Stimulated activated naive CD8-positive, alpha-beta T cell treated with anti-CD3 and anti-CD28 coated beads, Interleukin-15, amount 100 ng/mL, for 72 hours (primary cell): ENCODE measurements around the gene GDPD2.

Experiments used
- ATAC-seq: fragments of 150-1000 bp; cut with Tn5 transposase; 2 replicates; pipeline ENCODE4 v1.10.0; 2021; ENCODE audit warnings: mild to moderate bottlenecking, moderate library complexity
- DNase-seq, 2 donors: peaks; one replicate each; pipeline ENCODE4 v3.0.0; 2021 to 2022
- H3K27ac Mint-ChIP-seq, 2 donors: one replicate each; pipeline ENCODE4 v1.8.0; 2022; ENCODE audit warnings: mild to moderate bottlenecking in 2 of 2, mixed read lengths in 2 of 2, moderate library complexity in 2 of 2
- H3K27me3 Mint-ChIP-seq: one replicate; pipeline ENCODE4 v1.8.0; 2022; ENCODE audit warnings: mixed read lengths
- H3K4me1 Mint-ChIP-seq: one replicate; pipeline ENCODE4 v1.8.0; 2022; ENCODE audit warnings: mild to moderate bottlenecking, mixed read lengths
- H3K4me3 Mint-ChIP-seq, 2 donors: one replicate each; pipeline ENCODE4 v1.8.0; 2022; ENCODE audit warnings: mild to moderate bottlenecking in 2 of 2, mixed read lengths in 2 of 2, moderate library complexity in 1 of 2
- H3K9me3 Mint-ChIP-seq, 2 donors: one replicate each; pipeline ENCODE4 v1.8.0; 2022; ENCODE audit warnings: mixed read lengths in 2 of 2

GDPD2 gene

DNA sequence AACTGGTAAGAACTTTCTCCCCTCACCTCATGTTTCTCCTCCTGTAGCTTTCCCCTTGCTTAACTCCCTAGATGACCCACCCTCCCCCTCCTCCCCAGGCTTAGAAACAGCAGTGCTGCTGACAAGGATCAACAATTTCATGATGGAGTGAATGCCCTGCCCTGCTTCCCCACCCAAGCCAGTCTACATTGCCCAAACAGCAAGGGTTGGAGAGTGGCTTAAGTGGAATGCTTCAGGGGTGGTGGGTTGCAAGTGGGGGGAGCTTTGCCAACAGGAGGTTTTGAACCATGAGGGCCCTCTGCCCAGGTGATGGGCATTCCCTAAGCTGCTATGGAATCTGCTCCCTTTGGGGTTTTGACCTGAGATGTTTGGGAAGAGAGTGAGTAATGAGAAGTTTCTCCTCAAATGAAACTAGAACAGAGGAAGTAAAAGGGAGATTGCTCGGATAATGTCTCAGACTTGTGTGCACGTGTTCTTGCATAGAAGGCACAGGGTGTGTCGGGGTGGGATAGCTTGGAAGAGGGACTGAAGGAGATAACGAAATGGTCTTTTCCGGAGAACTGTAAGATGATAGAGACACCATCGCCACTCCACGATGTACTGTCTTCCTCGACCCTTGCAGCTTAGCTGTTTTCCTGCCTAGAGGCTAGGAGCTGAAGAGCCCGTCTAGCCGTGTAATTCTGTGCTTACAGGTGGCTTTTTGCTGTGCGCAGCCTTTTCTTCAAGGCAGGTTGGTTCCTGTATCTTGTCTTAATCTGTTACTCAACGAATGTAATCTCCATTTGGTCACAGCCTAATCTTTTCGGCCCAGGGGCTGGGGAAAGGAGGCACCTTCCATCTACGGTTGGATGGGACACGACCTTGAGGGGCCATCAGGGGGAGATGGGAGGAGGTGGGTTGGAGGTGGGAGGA lies 10.1 kb downstream of the GDPD2 start:
- DNase-seq (no peak), ATAC-seq (no peak)
- Mint-ChIP-seq H3K27me3 (peaks cover 17% of the 10 kb centered on the region), H3K27ac (peak overlapping the region in 1 of 2 donors; percentile 95), H3K4me1 (peaks cover 21% of the 10 kb centered on the region), H3K9me3 (no peaks in the 10 kb centered on the region), H3K4me3 (peak overlapping the region; percentile 88 to 92)

DNA sequence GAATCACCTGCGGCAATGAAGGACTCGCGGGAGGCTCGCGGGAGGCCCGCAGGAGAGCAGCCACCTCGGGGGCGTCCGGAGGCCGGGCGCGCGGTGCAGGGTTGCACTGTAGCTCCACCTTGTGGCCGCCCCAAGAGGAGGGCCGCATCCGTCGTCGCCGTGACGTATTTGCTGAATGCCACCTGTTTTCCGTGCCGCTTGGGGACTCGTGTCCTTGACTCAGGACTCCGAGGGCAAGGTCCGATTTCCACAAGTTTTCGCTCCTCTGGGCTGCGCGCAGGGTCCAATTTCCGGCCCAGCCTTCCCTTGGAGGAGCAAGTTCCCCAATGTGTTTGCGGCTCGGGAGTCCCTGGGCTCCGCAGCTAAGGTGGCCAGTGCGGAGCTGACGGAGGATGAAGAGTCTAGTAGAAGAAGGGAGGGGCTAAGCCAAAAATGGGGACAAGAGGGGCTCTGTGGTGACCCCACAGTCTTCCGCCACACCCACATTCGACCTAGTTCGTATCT lies 10.8 kb downstream of the GDPD2 start:
- no peaks in the 10 kb centered on the region for H3K9me3 Mint-ChIP-seq
- peak overlapping the region; percentile 94 to 95 for H3K27ac Mint-ChIP-seq
- ATAC-seq (peak; percentile 82), DNase-seq (peak; percentile 72 to 79)
- peaks cover 20% of the 10 kb centered on the region for H3K27me3 Mint-ChIP-seq
- H3K4me1 Mint-ChIP-seq = peaks cover 28% of the 10 kb centered on the region
- peak overlapping the region; percentile 88 to 92 for H3K4me3 Mint-ChIP-seq

DNA sequence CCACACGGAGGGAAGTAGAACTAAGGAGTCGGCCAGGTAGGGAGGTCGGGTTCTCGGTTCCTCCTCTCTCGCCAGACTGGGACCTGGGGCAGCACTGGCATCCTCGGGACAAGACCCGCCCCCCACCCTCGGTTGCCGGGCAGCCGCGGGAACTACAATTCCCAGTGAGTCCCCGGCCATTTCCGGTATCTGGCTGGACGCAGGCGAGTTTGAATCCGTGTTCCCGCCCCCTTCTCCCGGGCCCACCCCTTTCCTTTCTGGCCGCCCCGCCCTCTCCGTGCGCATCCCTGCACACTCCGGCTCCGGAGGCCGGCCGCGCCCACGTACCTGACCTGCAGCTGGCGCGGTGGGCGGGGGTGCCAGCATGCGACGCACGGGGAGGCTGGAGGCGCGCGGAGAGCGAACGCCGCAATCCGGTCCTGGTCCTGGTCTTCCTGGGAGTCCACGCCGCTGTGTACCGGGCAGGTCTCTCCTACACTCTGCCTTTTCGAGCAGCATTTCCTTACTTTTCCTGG lies 11.3 kb downstream of the GDPD2 start:
- Mint-ChIP-seq H3K27ac (peak overlapping the region; percentile 94 to 95), H3K9me3 (no peaks in the 10 kb centered on the region), H3K4me1 (peaks cover 33% of the 10 kb centered on the region)

DNA sequence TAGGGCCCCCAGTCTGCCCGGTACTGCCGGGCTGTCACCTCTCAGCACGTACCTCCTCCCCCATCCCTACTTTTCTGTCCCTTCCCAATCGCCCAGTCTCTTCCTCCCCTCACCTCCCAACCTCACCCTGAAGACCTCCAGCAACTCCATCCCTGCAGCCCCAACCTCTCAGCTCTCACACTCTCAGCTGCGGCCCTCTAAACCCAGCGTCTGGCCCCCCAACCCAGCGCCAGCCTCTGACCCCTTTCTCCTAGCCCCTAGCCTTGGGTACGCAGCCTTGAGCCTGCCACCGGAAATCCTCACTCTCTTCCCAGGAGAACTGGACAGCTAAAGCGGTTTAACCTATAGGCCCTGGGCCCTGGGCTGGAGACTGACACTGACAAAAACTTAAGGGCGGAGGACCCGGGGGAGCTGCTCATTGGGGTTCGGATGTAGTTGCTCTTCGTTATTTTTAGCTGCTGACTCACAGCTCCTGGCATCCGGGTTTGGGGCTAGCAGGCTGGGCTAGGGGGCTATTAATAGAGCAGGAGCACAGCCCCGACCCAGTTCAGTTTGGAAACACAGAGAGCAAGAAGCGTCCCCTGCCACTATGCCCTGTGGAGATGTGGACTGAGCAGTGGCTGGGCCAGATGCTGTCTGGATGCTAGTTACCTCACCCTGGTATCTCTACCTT lies 11.9 kb downstream of the GDPD2 start:
- ATAC-seq (peak; percentile 1), DNase-seq (no peak)
- H3K4me1 Mint-ChIP-seq = peaks cover 34% of the 10 kb centered on the region
- H3K27me3 Mint-ChIP-seq = peaks cover 20% of the 10 kb centered on the region
- H3K4me3 Mint-ChIP-seq = peak overlapping the region; percentile 88 to 92
- H3K27ac Mint-ChIP-seq = peak overlapping the region; percentile 58 to 76
- no peaks in the 10 kb centered on the region for H3K9me3 Mint-ChIP-seq

More for the DNA sequence above, 11.3 kb downstream of the GDPD2 start:
- ATAC-seq (peak; percentile 62), DNase-seq (peak in 1 of 2 donors; percentile 50)
- Mint-ChIP-seq H3K27me3 (peaks cover 20% of the 10 kb centered on the region), H3K4me3 (peak overlapping the region; percentile 88 to 92)

DNA sequence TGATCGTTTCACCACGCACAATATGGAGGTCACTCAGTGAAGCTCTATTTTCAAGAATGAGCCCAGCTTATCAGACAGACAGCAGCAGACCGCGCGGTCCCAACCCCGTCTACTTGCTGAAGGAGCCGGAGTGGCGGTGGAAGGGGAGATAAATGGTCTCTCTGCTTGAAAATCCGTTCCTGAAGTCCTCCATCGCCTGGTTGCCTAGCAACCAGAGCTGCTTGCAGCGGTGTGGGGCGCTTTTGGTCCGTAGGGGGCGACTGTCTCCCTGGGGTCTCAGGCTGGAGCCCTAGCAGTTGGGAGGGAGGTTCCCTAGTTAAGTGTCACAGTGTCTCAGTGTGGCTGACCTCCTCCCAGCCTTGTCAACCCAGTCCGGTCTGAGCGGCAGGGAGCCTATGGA lies 13.2 kb downstream of the GDPD2 start:
- no peak overlapping the region for H3K27ac Mint-ChIP-seq
- peak in 1 of 2 donors; percentile 30 for DNase-seq
- H3K27me3 Mint-ChIP-seq = peaks cover 31% of the 10 kb centered on the region
- H3K4me1 Mint-ChIP-seq = peaks cover 34% of the 10 kb centered on the region
- H3K4me3 Mint-ChIP-seq = no peak overlapping the region
- no peaks in the 10 kb centered on the region for H3K9me3 Mint-ChIP-seq
- no peak for ATAC-seq

DNA sequence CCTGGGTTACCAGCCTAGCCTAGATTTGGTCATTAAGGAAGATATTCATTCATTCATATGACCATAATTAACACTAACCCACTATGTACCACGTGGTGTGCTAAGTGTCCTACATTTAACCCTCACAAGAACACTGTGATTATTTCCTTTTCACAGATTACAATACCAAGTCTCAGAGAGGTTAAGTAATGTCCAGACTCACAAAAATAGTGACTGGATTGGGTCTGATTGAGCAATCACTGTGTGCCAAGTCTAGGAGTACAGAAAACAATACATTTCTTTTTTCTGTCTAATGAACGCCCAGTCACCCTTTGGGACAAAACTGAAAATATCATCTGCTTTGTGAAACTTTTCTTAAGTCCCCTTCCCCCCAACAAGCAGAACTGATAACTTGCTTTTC lies 13.9 kb downstream of the GDPD2 start:
- ATAC-seq (no peak), DNase-seq (no peak)
- H3K4me1 Mint-ChIP-seq = peaks cover 34% of the 10 kb centered on the region
- no peak overlapping the region for H3K27ac Mint-ChIP-seq
- H3K4me3 Mint-ChIP-seq = no peak overlapping the region
- H3K27me3 Mint-ChIP-seq = peaks cover 37% of the 10 kb centered on the region
- H3K9me3 Mint-ChIP-seq = no peaks in the 10 kb centered on the region

DNA sequence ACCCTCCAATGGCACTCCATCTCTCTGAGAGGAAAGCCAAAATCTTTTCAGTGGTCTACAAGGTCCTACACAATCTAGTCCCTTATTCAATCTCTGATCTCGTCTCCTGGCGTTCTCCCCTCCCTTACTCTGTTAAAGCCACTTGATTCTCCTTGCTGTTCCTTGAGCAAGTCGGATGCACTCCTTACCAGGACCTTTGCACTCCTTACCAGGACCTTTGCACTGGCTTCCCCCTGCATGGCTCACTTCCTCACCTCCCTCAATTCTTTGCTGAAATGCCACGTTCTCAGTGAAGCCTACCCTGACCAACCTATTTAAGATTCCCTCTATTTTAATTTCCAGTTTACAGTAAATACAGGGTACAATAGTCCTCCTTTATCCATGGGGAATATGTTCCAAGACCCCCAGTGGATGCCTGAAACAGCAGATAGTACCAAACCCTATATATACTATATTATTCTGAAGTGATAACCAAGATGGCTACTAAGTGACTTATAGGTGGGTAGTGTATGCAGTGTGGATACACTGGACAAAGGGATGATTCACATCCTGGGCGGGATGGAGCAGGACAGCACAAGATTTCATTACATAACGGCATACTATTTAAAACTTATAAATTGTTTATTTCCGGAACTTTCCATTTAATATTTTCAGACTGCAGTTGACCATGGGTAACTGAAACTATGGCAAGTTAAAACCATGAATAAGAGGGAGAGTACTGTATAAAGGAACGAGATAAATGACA lies 15.0 kb downstream of the GDPD2 start:
- Mint-ChIP-seq H3K27ac (no peak overlapping the region), H3K4me3 (no peak overlapping the region), H3K27me3 (peaks cover 48% of the 10 kb centered on the region), H3K4me1 (peaks cover 31% of the 10 kb centered on the region), H3K9me3 (no peaks in the 10 kb centered on the region)
- no peak for DNase-seq
- no peak for ATAC-seq

DNA sequence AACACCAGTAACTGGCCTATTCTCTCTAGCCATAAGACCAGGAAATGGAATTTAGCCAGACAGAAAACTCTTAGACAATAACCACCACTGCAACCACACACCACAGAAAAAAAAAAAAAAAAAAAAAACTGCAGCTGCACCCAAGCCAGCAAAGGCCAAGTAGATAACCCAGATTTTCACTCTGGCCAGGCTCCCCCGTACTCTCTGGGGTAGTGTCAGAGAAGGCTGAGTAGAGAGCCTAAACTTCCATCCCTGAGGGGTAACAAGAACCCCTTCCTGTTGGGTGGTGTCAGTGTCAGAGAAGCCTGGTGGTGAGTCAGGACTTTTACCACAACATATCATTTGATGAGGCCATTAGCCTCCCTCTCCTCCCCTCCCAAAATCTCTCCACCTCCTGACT lies 15.9 kb downstream of the GDPD2 start:
- Mint-ChIP-seq H3K27me3 (peaks cover 49% of the 10 kb centered on the region), H3K4me1 (peaks cover 22% of the 10 kb centered on the region), H3K9me3 (no peaks in the 10 kb centered on the region), H3K27ac (peak overlapping the region; percentile 25 to 93), H3K4me3 (no peak overlapping the region)
- DNase-seq (peak in 1 of 2 donors; percentile 29), ATAC-seq (peak; percentile 81)

DNA sequence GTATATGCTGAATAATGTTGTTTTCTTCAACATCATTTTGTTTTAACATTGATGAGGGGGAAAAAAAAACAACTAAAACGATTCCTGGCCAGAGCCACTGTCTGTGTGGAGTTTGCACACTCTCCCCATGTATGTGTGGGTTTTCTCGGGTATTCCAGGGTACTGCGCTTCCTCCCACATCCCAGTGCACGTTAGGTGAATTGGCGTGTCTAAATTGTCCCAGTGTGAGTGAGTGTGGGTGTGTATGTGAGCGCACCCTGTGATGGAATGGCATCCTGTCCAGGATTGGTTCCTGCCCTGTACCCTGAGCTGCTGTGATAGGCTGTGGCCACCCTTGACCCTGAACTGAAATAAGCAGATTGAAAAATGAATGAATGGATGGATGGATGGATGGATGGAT lies 19.1 kb downstream of the GDPD2 start:
- ATAC-seq = no peak
- peaks cover 60% of the 10 kb centered on the region for H3K27me3 Mint-ChIP-seq
- no peak overlapping the region for H3K4me3 Mint-ChIP-seq
- H3K9me3 Mint-ChIP-seq = no peaks in the 10 kb centered on the region
- peaks cover 19% of the 10 kb centered on the region for H3K4me1 Mint-ChIP-seq
- no peak overlapping the region for H3K27ac Mint-ChIP-seq
- no peak for DNase-seq

DNA sequence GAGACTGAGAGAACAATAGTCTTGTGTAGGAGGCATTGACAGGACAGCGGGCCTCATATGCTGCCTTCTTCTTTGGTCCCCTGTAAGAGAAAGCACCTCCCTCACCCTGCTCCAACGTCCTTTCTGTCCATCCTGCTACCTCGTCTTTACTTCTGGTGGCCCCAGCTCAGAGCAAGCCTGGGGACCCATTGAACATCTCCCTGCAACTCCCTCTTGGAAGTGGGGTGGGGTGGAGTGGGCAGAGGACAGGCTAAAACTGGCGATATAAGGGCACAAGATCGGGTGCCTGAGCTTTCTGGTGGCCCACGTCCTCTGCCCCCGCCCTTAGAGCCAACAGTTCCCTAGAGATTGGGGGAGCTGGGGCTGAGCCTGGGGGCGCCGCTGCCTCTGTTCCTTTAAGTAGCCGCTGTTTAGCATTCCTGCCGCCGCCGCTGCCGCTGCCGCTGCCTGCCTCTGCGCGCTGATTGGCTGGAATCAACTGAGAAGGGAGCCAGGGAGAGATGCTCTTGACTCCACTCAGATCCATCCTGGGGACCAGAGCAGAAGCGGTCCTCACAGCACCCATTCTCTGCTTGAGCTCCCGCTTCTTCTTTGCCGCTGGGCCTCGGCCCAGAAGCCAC lies 21.3 kb downstream of the GDPD2 start, which contains the start of gene DLG3:
TSS of gene DLG3 (plus strand) at position 510 of the 620 bp plus-strand sequence. CDS start 367 bp downstream, outside the sequence.
- peak within 1 kb of the TSS; percentile 29 to 61 for H3K4me3 Mint-ChIP-seq
- peak; percentile 55 for ATAC-seq
- H3K9me3 Mint-ChIP-seq = no peaks in the 10 kb centered on the region
- peak in 1 of 2 donors; percentile 30 for DNase-seq
- peak within 1 kb of the TSS in 1 of 2 donors; percentile 80 for H3K27ac Mint-ChIP-seq
- peaks cover 48% of the 10 kb centered on the region for H3K27me3 Mint-ChIP-seq
- H3K4me1 Mint-ChIP-seq = peaks cover 6% of the 10 kb centered on the region

DNA sequence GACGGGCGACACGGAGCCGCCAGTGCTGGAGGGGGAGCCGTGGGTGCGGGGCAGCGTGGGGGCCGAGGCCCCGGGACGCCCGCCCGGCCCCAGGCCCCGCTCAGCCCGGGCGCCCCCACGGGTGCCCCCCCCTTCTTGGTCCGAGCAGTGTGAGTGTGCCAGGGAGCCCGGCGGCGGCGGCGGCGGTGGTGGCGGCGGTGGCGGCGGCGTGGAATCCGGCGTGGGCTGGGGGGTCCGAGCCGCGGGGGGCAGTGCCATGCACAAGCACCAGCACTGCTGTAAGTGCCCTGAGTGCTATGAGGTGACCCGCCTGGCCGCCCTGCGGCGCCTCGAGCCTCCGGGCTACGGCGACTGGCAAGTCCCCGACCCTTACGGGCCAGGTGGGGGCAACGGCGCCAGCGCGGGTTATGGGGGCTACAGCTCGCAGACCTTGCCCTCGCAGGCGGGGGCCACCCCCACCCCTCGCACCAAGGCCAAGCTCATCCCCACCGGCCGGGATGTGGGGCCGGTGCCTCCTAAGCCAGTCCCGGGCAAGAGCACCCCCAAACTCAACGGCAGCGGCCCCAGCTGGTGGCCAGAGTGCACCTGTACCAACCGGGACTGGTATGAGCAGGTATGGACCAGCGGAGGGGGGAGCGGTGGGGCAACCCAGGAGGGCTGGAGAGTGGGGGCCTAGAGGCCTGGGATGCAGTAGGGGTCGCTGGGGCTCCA lies 22.0 kb downstream of the GDPD2 start:
- no peaks in the 10 kb centered on the region for H3K9me3 Mint-ChIP-seq
- peaks cover 6% of the 10 kb centered on the region for H3K4me1 Mint-ChIP-seq
- no peak for DNase-seq
- peak; percentile 72 for ATAC-seq
- peaks cover 48% of the 10 kb centered on the region for H3K27me3 Mint-ChIP-seq
- peak overlapping the region; percentile 29 to 61 for H3K4me3 Mint-ChIP-seq
- H3K27ac Mint-ChIP-seq = no peak overlapping the region

DNA sequence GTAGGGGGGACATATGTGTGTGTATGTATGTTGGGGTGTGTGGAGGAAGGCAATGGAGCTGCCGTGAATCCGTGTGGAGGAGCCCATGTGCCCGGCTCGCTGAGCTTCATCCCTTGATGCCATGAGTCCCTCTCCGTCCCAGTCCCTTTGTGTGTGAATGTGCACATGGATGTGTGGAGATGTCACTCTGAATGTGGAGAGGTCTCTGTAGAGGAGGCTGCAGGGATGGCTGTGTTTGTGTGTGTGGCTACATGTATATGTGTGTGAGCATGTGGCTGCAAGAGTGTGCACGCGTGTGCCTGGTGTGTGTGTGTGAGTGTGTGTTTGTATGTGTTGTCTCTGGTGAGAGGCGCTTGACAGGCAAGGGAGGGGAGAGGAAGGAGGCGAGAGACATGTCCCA lies 22.8 kb downstream of the GDPD2 start:
- Mint-ChIP-seq H3K4me1 (peaks cover 6% of the 10 kb centered on the region), H3K27me3 (peaks cover 41% of the 10 kb centered on the region), H3K4me3 (no peak overlapping the region), H3K9me3 (no peaks in the 10 kb centered on the region), H3K27ac (no peak overlapping the region)
- DNase-seq (no peak), ATAC-seq (no peak)

DNA sequence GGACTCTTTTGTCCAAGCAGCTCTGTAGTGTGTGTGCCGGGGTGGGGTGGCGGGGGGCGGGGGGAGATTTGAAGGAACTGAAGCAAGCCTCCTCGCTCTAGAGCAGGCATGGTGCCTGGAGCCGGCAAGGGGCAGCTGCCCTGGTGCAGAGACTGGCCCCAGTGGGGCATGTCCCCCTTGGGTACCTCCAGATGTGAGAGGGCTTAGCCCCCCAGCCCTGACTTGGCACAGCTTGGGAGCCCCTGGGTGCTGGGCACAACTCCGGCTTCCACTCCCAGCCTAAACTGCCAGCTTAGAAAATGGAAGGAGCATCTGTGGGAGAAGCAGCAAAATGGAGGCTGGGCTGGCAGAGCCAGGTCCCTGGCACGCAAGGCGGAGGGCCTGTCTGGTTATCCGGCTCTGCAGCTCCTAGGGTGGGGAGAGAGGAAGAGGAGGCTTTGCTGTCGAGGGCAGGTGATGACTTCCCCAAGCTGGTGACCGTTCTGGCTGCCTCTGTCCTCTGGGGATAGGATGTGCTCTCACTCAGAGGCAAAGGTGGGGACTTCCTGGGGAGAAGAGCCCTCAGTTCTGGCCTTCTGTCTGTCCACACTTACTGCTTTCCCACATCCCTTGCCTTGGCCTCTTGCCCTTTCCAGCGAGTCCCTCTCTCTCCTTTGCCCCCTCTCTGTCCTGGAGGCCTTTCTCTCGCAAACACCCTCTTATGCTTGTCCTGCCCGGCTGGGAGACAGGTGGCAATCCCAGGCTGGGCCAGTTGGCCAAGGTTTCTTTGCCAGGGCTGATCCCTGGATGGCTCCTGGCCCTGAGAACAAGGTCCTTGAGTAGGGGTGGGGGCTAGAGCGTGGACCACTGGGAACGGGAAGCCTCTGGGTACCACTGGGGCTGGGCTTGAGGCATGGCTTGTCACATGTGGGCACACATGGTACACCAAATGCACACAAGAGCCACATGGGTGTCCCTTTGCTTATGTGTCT lies 23.6 kb downstream of the GDPD2 start:
- Mint-ChIP-seq H3K4me3 (no peak overlapping the region), H3K9me3 (no peaks in the 10 kb centered on the region), H3K27me3 (peaks cover 34% of the 10 kb centered on the region), H3K27ac (no peak overlapping the region), H3K4me1 (peaks cover 8% of the 10 kb centered on the region)
- ATAC-seq (no peak), DNase-seq (no peak)
